ENCODE results near the gene SLC8A1.

Gene SLC8A1

DNA sequence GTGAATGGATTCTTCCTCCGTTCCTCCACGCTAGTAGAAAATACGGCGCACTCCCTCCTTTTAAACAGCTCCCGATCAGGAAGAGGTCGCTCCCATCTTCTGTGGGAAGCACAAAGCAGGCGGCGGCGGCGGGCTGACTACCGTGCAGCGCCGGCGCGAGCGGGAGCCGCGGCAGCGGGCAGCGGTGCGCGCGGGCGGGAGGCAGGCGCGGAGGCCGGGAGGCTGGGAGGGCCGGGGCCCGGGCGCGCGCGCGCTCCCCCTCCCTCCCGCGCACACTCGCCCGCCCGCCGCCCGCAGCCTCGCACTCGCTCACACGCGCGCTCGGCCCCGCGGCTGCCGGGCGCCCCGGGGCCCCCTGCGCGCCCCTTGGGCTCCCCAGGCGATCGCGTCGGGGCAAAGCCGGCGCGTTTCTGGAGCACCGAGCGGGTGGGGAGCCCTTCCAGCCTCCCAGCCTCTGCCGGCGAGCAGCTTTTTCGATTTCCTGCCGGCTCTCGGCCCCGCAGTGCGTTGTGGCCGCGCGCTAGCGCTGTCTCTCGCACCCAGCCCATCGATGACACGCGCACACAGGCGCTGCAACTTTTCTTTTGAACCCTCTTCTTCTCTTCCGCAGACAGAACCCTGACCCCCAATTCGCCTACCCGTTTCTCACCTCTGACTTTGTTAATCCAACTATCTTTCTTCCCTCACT, at the start of gene SLC8A1:
Gene SLC8A1 (minus strand): TSS at position 173 of the 688 bp plus-strand sequence.
- no peak for DNase-seq (ENCODE audit: low spot score)

DNA sequence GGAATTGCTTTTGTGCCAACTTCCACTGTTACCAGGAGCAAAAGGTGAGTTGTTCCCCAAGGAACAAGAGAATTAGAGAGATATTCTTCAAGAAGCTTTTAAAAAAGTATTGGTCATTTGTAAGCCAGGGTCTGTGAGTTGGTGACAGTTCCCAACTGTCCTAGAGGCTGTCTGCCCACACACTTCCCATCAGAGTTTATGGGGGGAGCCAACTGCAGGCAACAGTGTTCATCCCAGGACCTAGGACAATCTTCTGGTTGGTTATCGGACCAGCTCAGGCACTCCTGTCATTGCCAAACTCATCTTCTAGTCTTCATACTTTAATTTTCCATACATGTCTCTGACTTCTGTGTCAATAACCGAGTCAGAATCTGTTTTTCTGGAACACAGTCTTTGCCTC, 47.5 kb upstream of the SLC8A1 start:
- DNase-seq (ENCODE audit: low spot score) = no peak

DNA sequence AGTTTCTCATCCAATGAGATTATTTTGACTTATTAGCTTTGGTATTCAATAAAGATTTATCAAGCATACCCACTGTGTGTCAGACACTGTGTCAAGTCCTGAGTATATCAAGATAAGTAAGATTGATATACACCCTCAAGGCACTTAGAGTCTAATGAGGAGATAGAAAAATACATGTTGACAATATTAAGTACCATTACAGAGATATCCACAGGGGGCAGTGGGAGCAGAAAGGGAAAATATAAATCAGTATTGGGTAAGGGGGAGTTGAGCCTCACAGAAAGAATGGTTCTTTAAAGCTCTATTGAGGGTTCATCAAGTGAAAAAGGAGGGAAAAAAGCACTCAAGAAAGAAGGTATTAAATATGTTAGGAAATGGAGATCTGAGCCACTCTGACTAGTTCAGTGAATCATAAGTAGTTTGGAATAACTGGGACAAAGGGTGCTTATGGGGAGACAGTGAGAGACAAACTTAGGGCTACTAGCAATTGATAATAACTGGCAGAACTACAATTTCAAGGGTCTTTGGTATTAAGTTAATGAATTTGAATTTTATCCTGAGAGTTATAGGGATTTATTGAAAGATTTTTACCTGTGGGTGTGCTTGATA, 45.5 kb upstream of the SLC8A1 start:
- no peak for DNase-seq (ENCODE audit: low spot score)

DNA sequence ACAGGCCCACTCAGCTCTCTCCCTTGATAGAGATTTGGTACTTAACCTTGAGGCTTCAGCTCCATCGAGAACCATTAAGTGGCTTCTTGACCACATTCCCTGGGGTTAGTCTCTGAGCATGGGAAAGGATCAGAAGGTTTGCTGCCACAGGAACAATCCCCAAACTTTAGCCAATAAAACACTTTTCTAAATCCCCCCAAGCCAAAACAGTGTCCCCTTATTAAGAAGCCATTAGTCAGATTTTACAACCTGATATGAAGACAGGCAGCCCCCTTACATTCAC, 37.7 kb upstream of the SLC8A1 start:
- DNase-seq (ENCODE audit: low spot score) = no peak

DNA sequence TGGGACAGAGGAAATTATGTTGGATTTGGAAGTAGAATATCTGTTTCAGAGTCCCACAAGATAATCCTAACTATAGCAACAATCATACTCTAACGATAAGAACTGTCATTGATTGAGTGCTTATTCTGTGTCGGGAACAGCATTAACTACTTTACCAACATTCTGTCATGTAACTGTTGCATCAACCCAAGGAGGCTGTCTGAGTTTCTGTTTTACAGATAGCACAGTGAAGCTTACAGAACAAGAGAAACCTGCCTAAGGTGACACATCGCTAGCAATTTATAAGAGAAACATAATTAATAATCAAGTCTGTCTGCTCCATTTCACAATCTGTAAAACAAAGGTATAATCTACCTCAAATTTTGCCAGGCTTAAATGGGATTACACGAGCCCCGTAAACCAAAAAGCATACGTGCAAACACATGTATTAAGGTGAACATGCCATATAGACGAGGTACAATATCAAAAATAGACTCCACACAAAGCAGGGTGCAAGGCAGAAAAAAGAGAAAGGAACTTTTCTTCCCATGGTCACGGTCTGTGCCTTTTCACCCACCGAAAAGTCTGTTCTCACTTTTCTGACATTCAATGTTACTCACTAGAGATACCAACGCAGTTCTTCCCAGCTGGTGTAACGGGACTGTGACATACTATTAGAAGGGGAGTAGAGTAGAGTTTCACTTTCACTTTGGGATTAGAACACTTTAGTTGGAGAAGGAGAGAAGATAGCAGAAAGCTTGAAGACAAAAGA, 37.2 kb upstream of the SLC8A1 start:
- no peak for DNase-seq (ENCODE audit: low spot score)

DNA sequence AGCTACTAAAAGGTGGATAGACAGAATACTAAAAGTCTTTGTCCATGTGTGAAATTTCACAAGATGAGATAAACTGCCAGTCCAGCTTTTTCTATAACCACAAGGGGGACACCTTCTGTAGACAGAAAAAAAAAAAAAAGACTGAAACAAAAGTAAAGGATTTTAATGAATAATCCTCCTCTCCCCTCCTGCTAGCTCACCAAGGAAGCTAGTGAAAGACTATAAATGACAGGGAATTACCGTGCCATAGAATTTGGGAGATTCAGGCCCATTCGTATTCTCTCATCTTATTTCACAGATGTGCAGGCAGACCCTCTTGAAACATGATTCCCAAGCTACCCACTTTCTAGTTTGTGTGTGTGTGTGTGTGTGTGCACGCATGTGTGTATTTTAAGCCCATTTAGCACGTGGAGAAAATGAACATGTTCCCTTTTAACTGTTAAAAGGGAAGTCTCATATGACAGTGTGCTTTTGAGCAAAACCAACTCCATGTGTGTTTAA, 36.3 kb upstream of the SLC8A1 start:
- DNase-seq (ENCODE audit: low spot score) = no peak

DNA sequence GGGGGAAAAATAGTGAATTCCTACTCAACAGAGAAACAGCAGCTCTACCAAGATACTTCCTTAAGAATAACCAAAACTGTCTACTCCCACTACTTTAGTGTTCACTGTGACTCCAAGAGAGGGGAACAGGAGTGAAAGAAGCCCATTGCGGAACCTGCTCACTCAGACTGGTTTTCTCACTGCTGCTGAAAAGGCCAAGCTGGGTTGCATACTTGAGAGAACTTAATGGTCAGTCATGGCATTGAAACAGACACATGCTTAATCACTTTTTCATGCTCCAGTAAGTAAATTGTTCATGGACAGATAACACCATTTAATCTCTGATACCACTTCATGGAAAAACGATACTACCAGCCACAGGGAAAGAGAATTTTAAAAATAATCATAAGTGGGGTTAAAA, 35.7 kb upstream of the SLC8A1 start:
- no peak for DNase-seq (ENCODE audit: low spot score)

DNA sequence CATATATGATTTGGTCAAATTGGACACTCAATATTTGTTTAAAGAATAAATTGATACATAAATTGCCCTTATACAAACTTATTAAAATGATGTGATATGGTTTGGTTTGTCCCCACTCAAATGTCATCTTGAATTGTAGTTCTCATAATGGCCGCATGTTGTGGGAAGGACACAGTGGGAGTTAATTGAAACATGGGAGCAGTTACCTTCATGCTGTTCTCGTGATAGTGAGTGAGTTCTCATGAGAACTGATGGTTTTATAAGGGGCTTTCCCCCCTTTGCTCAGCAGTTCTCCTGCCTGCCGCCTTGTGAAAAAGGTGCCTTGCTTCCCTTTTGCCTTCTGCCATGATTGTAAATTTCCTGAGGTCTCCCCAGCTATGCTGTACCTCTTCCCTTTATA, 34.0 kb upstream of the SLC8A1 start:
- DNase-seq (ENCODE audit: low spot score) = no peak

DNA sequence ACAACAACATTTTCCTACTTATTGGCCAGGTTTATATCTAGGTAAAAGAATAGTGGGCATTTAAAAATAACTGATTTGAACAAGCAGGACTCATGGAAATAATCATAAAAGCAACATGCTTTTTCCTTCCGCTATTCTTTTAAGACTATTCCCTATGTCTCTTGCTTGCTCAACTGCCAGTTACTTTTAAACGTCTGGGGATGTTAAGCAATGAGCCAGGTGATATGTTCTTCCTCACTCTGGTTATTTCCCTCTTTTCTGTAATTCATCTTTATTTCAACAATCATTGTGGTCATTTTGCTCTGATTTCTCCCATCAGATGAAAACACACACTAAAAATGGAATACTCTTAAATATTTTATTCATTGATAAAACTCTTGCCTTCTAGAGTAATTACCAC, 33.4 kb upstream of the SLC8A1 start:
- DNase-seq (ENCODE audit: low spot score) = no peak

DNA sequence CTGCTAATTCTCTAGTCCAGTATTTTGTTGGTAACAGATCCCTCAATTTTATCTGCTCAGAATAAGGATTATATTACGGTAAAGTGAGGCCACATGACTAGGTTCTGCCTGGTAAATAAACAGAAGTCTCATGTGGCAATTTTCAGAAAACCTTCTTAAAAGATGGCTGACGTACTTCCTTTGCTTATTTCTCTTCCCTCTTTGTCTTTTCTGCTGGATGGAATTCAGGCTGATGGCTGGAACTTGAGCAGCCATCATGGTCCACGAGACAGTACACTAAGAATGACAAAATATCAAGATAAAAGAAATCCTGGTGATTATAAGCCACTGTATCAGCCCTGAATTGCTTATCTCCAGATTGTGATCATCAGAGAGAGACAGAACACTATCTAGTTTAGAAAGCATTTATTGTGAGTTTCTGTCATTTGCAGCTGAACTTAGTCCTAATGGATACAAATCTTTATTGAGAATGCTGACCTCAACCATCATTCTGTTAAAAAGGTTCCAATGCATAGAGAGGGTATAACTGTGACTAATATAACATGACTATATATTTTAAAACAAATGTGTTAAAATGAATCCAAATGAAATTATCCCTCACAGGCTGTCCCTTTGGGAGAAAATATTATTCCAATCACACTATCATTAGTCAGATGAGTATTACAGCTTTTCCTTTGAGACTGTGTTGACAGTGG, 31.8 kb upstream of the SLC8A1 start:
- no peak for DNase-seq (ENCODE audit: low spot score)

DNA sequence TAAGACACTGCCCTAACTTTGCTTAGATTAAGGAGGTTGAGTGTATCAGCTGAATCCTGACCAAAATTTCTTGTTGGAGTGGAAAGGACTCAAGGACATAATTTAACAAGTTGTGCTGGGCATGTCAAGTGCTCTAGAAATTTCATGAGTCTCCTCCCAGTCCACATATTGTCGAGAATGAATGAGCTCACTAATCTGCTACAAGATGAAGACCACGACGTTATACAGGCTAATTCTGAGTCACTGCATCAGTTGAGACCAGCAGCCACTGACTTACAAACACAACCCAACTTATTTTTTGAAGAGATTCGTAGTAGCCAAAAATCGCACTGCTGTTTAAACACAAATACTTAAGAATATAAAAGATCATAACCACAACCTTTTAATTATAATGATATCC, 28.7 kb upstream of the SLC8A1 start:
- no peak for DNase-seq (ENCODE audit: low spot score)

DNA sequence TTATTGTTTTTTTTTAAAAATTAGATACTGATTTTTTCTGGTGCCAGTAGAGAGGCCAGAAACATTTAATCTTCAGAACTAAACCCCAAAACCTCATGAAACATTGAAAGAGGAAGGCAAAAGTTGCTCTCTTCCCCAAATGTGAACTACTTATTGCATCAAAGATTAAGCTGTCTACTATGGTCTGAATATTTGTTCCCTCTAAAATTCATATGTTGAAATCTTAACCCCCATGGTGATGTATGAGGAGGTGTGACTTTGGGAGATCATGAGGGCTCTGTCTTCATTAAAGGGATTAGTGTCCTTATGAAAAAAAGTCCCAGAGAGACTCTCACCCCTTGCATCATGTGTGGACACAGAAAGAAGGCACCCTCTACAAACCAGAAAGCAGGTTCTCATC, 28.2 kb upstream of the SLC8A1 start:
- no peak for DNase-seq (ENCODE audit: low spot score)

DNA sequence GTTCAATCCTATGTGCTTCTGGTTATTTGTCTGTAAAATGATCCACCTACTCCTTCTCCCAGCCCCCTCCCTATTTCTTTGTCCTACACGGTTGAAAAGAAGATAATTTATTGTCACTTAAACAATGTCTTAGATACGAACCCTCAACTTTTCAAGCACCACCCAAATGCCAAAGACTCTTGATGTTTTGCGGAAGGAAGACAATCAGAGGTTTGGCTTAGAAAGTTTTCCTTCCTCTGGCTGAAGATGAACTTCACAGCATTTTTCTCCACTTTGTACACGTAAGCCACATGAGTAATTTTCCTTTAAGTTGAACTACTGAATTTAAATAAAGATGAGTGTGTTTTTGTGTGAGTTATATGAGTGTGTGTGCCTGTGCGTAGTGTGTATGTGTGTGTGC, 25.5 kb upstream of the SLC8A1 start:
- DNase-seq (ENCODE audit: low spot score) = no peak

DNA sequence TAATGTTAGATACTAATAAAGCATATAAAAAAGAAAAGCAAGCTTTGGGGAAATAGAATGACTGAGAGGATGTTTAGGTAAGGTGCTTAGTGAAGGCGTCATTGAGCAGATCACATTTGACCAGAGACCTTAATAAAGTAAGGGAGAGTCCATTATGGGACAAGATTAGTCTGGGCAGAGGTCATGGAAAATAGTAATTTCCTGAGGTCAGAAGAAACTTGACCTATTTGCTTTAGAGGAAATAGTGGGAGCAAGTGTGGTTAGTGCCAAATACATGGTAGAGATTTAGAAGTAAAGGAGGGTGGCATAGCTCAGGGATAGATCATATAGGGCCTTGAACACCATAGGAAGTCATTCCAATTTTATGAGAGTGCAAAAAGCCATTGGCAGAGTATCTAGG, 24.5 kb upstream of the SLC8A1 start:
- DNase-seq (ENCODE audit: low spot score) = no peak

DNA sequence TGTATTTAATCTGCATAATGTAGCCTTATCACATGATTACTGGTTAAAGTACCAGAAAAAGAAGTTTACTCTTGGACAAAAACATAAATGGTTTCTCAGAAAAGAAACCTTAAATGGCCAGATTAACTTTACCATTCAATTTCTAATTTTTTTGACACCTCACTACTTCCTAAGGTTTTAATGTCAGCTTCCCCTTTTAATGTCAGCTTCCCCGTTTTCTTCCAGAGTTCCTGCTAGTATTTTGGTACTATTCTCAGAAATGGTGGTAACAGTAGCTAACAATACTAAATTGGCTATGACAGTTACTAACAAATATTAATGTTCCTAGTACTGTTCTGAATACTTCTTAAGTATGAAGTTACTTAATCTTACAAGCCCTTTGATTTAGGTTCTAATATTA, 22.4 kb upstream of the SLC8A1 start:
- DNase-seq (ENCODE audit: low spot score) = no peak

DNA sequence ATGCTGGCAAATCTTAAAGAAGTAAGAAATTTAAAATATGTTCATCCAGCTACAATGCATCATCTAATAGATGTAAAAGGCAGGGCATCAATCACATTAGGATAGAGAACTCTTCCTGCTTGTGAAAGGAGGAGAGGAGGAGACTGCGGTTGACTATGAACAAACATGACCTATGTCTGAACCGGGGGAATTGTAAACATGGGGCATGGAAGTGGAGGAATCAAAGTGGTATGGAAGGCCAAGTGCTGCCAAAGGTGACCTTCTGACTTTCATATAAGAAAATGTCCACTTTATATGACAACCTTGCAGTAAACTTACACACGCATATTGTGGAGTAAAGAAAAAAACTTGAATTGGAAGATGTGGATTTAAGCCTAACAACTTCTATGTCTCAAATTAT, 20.0 kb upstream of the SLC8A1 start:
- DNase-seq (ENCODE audit: low spot score) = no peak

DNA sequence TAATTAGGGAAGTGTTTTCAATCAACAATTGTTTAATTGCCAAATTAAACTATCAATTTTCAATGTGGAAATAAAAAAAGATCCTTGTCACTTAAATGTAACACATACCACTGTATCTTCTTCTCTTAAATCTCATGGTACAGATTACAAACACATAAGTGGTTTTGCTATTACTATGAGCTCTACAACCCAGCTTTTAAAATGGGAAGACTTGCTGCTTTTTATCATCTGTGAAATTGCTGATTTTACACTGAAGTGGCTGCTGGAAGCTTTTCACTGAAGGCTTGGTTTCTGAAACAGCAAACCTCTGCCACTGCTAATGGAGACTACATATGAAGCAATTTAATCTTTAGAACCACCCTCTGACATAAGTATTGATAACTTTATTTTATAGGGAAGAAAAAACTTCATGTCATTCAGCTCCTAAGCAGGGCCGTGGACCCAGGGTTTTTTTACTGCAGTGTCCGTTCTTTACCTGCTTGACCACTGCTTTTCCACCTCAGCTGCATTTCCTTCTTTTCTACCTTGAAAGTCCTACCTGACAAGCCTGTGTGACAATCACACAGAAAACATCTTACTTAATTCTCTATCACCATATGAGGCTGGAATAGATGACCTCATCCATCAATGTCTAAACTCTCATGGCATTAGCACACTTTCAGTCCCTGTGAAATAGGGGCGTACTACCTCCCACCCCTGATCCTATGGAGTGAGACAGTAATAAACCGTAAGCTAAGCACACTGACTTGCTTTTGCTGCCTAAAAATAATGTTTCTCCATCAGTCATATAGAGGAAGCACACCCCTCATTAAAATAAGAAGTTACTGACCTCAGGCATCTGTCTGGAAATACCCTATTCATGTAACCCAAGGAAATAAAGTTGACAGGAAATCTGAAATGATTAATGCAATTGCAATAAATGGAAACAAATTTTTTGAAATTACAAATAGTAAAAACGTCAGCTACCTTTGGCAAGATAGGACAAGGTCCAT, 19.2 kb upstream of the SLC8A1 start:
- DNase-seq (ENCODE audit: low spot score) = no peak

DNA sequence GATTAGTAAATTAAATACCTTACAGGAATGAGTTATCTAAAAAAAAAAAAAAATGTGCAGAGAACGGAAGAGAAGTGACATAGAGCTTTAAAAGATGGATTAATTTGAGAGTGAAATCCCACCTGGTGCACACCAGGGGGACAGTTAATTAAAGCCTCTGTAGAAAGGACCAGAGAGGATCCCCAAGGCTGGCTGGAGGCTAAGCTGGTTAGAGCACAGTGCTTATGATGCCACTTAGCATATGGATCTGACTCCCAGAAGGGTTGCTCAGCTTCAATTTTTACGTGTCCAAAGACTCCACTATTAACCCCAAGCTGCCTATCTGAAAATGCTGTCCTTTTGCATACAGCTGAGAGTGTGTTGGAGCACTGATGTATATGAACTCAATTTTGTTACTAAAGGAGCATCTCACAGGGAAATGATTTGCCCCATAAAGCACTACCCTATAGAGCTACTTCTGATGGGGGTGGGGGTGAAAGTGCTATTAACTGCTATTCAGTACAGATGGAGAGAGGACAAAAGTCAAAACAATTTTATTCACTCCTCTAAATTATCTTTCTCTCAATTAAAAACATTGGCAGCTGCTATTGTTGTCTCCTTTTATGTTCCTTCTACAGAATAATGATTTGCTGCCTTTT, 15.2 kb upstream of the SLC8A1 start:
- no peak for DNase-seq (ENCODE audit: low spot score)

DNA sequence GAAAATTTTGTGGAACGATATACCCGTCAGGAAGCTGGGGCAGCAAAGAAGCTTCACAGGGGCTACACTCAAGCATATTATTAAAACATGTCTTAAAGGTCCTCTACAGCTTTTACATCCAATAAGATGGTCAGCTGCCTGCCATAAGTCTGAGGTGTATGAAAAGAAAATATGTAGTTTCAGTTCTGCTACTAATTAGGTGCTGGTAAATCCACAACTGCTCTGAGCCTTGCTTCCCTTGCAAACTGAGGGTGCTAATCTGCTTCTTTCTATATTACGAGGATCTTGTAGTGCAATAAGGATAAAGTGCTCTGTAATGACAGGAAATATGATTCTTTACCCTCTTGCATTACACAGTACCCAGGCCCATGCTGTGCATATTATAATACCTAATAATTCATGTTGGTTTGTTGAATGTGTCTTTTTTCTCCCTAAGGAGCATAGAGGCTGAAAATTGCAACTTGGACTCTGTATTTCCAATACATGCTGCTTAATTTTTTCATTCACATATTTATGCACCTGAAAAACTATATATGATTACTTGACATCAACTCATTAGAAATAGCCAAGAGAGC, 14.5 kb upstream of the SLC8A1 start:
- no peak for DNase-seq (ENCODE audit: low spot score)

DNA sequence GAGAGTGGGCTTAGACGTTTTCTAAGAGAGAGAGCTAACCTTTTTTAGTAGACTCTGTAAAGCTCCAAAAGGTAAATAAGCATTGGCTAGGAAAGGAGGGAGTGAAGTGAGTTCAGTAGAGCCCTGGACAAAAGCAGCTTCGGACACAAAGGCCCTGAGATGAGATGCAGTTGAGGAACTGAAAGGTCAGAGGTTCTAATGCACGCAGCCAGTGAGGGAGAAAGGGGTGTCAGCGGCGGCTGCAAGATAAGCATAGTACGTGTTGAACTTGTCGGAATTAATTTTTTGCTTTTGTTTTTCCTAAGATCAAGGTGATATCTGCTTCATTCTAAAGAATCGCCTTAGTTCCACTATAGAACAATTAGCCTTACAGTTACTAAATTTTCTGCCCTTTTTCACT, 11.2 kb upstream of the SLC8A1 start:
- no peak for DNase-seq (ENCODE audit: low spot score)

DNA sequence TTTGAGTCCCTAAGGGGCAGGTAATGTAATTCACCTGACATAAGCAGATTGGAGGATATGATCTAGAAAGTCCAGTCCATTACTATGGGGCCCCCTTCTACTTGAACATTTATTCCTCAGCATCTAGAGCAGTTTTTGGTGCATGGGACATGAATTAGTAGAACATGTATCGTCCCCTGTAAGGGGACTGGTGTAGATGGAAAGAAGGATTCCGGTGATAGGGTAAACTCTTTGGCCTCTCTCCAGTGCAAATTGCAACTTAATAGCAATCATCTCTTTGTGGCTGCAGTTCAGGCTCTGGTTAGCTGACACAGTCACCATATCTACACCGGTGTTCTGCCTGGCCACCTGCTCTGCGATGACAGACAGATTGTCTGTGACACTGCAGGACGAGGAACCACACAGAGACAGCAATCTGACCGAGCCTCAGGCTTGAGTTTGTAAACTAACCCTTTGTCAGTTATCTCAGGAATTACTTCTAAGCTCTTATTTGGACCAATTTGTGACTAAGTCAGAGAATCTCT, 6.4 kb upstream of the SLC8A1 start:
- DNase-seq (ENCODE audit: low spot score) = no peak

Measured in hematopoietic multipotent progenitor cell treated with erythropoietin and hydrocortisone succinate and interleukin-3 and kit ligand, for 15 days (in vitro differentiated cells).